GM12878 (cell line): ENCODE results near the gene MPEG1. TPM values are rescaled to one million over a fixed set of nuclear protein-coding genes. Genes with fewer than 3 reads are reported as not detected.

ENCODE experiments used
- ATAC-seq: fragments of 200-7000 bp; cut with Tn5 transposase; 3 replicates; pipeline ENCODE4 v1.9.1; 2020; ENCODE audit warnings: mild to moderate bottlenecking, moderate library complexity
- BruUV-seq: library from RNA; stranded (reverse); fragments of 400-500 nt; replicated peaks from 2 replicates; lab custom pipeline; 2021; lab: Mats Ljungman, UMichigan
- CTCF ChIA-PET: fragments of 300-600 bp; sonication (Branson Sonifier 250); formaldehyde crosslinking; extraction: SDS; loops from one replicate; lab custom pipeline; 2021; ENCODE audit warnings: inconsistent platforms; lab: Yijun Ruan, JAX
- POLR2A ChIA-PET: fragments of 350-600 bp; formaldehyde crosslinking; extraction: SDS; loops from one replicate; lab custom pipeline; 2021; ENCODE audit warnings: inconsistent platforms; lab: Charles Lee
- RAD21 ChIA-PET: fragments of 300-600 bp; sonication (Branson Sonifier 250); formaldehyde crosslinking; loops from one replicate; lab custom pipeline; 2023; ENCODE audit warnings: antibody characterized with exemption; ENCODE audit not compliant: unreplicated experiment; lab: Charles Lee
- SMC1A ChIA-PET: fragments of 300-600 bp; sonication (Branson Sonifier 250); formaldehyde crosslinking; loops from one replicate; lab custom pipeline; 2023; ENCODE audit not compliant: unreplicated experiment, uncharacterized antibody; lab: Charles Lee
- DNase-seq: peaks from one replicate; pipeline ENCODE4 v3.0.0-alpha.2; 2011; ENCODE audit warnings: low read depth, low spot score
- FAIRE-seq: peaks from 3 replicates; lab custom pipeline; 2011; peaks lifted over from hg19 to GRCh38; lab: Jason Lieb, UNC
- H2AFZ ChIP-seq: 2 replicates; pipeline ENCODE4 v1.6.0; 2011; ENCODE audit warnings: low read depth, low read length, control low read depth; ENCODE audit not compliant: control insufficient read depth
- H3K27ac ChIP-seq: 2 replicates; pipeline ENCODE4 v1.5.1; 2011; ENCODE audit warnings: control low read depth; ENCODE audit not compliant: control insufficient read depth, insufficient read depth
- H3K27me3 ChIP-seq, 2 experiments: replicated peaks in 1 of 2; 2 replicates each; pipeline versions ENCODE4 v1.6.0 to v1.6.1; 2011; ENCODE audit warnings: low read length in 1 of 2; ENCODE audit not compliant: control insufficient read depth in 2 of 2, insufficient read depth in 2 of 2
- H3K36me3 ChIP-seq, 2 experiments: 2 replicates each; pipeline ENCODE4 v1.5.1; 2011; ENCODE audit warnings: low read length in 1 of 2; ENCODE audit not compliant: control insufficient read depth in 2 of 2, insufficient read depth in 2 of 2
- H3K4me1 ChIP-seq: 2 replicates; pipeline ENCODE4 v1.6.1; 2011; ENCODE audit warnings: mild to moderate bottlenecking, low read length, moderate library complexity, mixed read lengths; ENCODE audit not compliant: control insufficient read depth, insufficient read depth
- H3K4me2 ChIP-seq: 2 replicates; pipeline ENCODE4 v1.6.0; 2011; ENCODE audit warnings: control low read depth; ENCODE audit not compliant: control insufficient read depth, insufficient read depth
- H3K4me3 ChIP-seq: fragments of 200-600 bp; sonication (generic); 2 replicates; pipeline ENCODE4 v1.5.1; 2016
- H3K79me2 ChIP-seq: 2 replicates; pipeline ENCODE4 v1.6.0; 2011; ENCODE audit warnings: low read length; ENCODE audit not compliant: control insufficient read depth, insufficient read depth
- H3K9ac ChIP-seq: 2 replicates; pipeline ENCODE4 v1.8.0; 2011; ENCODE audit warnings: low read length, control low read depth, mixed read lengths; ENCODE audit not compliant: control insufficient read depth, insufficient read depth
- H3K9me3 ChIP-seq: replicated peaks from 3 replicates; pipeline ENCODE4 v1.5.1; 2011; ENCODE audit warnings: mild to moderate bottlenecking, low read length; ENCODE audit not compliant: control insufficient read depth, insufficient read depth
- H4K20me1 ChIP-seq: 2 replicates; pipeline ENCODE4 v1.6.0; 2011; ENCODE audit not compliant: control insufficient read depth, insufficient read depth
- ASH2L ChIP-seq: fragments of 300-600, 200-600 bp; sonication (generic); IDR thresholded peaks from 2 replicates; pipeline ENCODE4 v1.6.1; 2017; ENCODE audit warnings: low read depth, mild to moderate bottlenecking, borderline replicate concordance
- BMI1 ChIP-seq: fragments of 450-650 bp; IDR thresholded peaks from 2 replicates; pipeline ENCODE4 v1.6.1; 2016; ENCODE audit warnings: mild to moderate bottlenecking, moderate library complexity, borderline replicate concordance
- ELK1 ChIP-seq: IDR thresholded peaks from 2 replicates; pipeline ENCODE4 v1.6.1; 2012; ENCODE audit warnings: low read depth, low read length, improper control_type of control experiment
- EP300 ChIP-seq, 2 experiments: fragments of 150-350 bp in 1 of 2; IDR thresholded peaks; 2 replicates each; pipeline ENCODE4 v1.6.1; 2011 to 2012; ENCODE audit warnings: low read depth in 2 of 2, low read length in 2 of 2, borderline replicate concordance in 1 of 2, improper control_type of control experiment in 1 of 2, inconsistent platforms in 1 of 2; ENCODE audit not compliant: control insufficient read depth in 1 of 2
- MEF2B ChIP-seq: fragments of 450-650 bp; IDR thresholded peaks from 2 replicates; pipeline ENCODE4 v1.6.1; 2018; ENCODE audit warnings: mild to moderate bottlenecking, moderate library complexity; ENCODE audit not compliant: partially characterized antibody, poor library complexity, severe bottlenecking
- SREBF2 ChIP-seq: IDR thresholded peaks from 2 replicates; pipeline ENCODE4 v1.6.1; 2012; ENCODE audit warnings: mild to moderate bottlenecking, low read length
- STAT3 ChIP-seq: IDR thresholded peaks from 2 replicates; pipeline ENCODE4 v1.6.1; 2011; ENCODE audit warnings: low read depth, low read length, improper control_type of control experiment
- ZNF207 ChIP-seq: fragments of 450-650 bp; IDR thresholded peaks from 2 replicates; pipeline ENCODE4 v1.6.1; 2014; ENCODE audit warnings: antibody characterized with exemption, mild to moderate bottlenecking, borderline replicate concordance
- ZNF687 ChIP-seq: fragments of 450-650 bp; IDR thresholded peaks from 2 replicates; pipeline ENCODE4 v1.6.1; 2017; ENCODE audit warnings: mild to moderate bottlenecking, moderate library complexity
- WGBS: methylation state at CpG from one replicate; pipeline ENCODE4 v1.1.6; 2016; ENCODE audit warnings: low lambda C conversion rate; ENCODE audit not compliant: insufficient replicate concordance, insufficient coverage; ENCODE audit errors: missing lambda C conversion rate; 5-methylcytosine and 5-hydroxymethylcytosine counted together
- in situ Hi-C: fragments of 300-500 bp; cut with MboI; formaldehyde crosslinking; loops from 9 replicates; pipeline ENCODE4 v1.14.3; 2018; ENCODE audit warnings: mixed read lengths
- intact Hi-C: fragments of 100-400 bp; cut with micrococcal nuclease; formaldehyde crosslinking; loops from one replicate; pipeline ENCODE4 v1.14.2; 2022; ENCODE audit not compliant: unreplicated experiment
- polyA plus RNA-seq, 11 experiments: library from polyadenylated mRNA; depleted of rRNA in 4 of 11; unstranded in 6 of 11; stranded (reverse) in 5 of 11; fragments of >200 nt; fragmentation: Nextera tagmentation in 4 of 11; fragmentation: Illumina TruSeq in 1 of 11; extraction: Ambion mirVana in 4 of 11; extraction: Trizol in 1 of 11; gene quantifications; 1 replicate in 1 of 11; 2 replicates in 10 of 11; pipeline versions ENCODE4 v1.2.1 to v1.2.3, GENCODE V29; 2011 to 2016; ENCODE audit warnings: inconsistent platforms in 2 of 11, missing spikeins in 2 of 11, low read depth in 1 of 11
- total RNA-seq, 4 experiments: library from RNA; depleted of rRNA in 3 of 4; stranded (reverse); fragments of >200 nt in 3 of 4; fragmentation: Illumina TruSeq in 1 of 4; extraction: Trizol in 1 of 4; gene quantifications; 2 replicates each; pipeline versions ENCODE4 v1.2.1 to v1.2.3, GENCODE V29; 2013 to 2021

MPEG1 gene
- total and polyA plus RNA-seq, 10 of the 15 experiments (the other 5 are each of a cell fraction or from before 2014, with no cell fraction given) = 1.3 to 15.6 (median 11.7) TPM; not detected in 1

GRCh38 chr11:59200423-59200746 is 12.3 kb downstream of the MPEG1 start (continued):
- TF ChIP-seq ZNF687 = peak; percentile 54

GRCh38 chr11:59199546-59200422 is 12.9 kb downstream of the MPEG1 start:
- Histone ChIP-seq H3K79me2 (no peaks in the 10 kb centered on the region; the same call in 1 of the 2 replicates), H3K4me2 (peak overlapping the region; percentile 51; the same call in 1 of the 2 replicates), H3K36me3 (peaks cover 15 to 28% of the 10 kb centered on the region in 2 experiments; a peak in 3 of 4 replicates), H3K27ac (peak overlapping the region; percentile 94), H2AFZ (peak overlapping the region; percentile 57), H3K9ac (peak overlapping the region; percentile 45), H3K27me3 (no peaks in the 10 kb centered on the region), H3K4me1 (peaks cover 35% of the 10 kb centered on the region), H3K4me3 (no peak overlapping the region), H3K9me3 (no peaks in the 10 kb centered on the region; the same call in 2 of the 3 replicates), H4K20me1 (no peaks in the 10 kb centered on the region)
- FAIRE-seq (peak; percentile 75), DNase-seq (peak; percentile 95), ATAC-seq (peak; percentile 83)
- in situ Hi-C loops = loop anchor here (25.0 kb wide), 1 partner anchor 1563 kb away; the partner anchor contains the start of gene MS4A15
- RAD21 ChIA-PET = interaction anchor here (0.7 to 10.8 kb wide), 13 partner anchors 10 to 59 kb away, joined by 3 to 183 read pairs (median 6); partner anchors contain the start of genes DTX4 and MPEG1
- BruUV-seq = TSS peak; percentile 79
- POLR2A ChIA-PET = interaction anchor here (0.6 to 2.7 kb wide), 11 partner anchors 10 to 1483 kb away, joined by 3 to 19 read pairs (median 6); partner anchors contain the start of genes DTX4 and MPEG1
- 6% methylated on average over 14 of the region's 14 CpGs for WGBS
- SMC1A ChIA-PET = interaction anchor here (0.6 to 8.5 kb wide), 16 partner anchors 8 to 186 kb away, joined by 3 to 155 read pairs (median 4); partner anchors contain the start of genes DTX4 and MPEG1
- intact Hi-C loops = loop anchor here (1.0 to 2.0 kb wide), 5 partner anchors 9 to 231 kb away; no protein-coding TSS in a partner anchor
- CTCF ChIA-PET = interaction anchor here (0.6 to 33.5 kb wide), 8 partner anchors 12 to 552 kb away, joined by 3 to 1180 read pairs (median 4); partner anchors contain the start of genes DTX4 and MPEG1
- peak; percentile 80; the same call in 1 of the 2 replicates for TF ChIP-seq BMI1
- TF ChIP-seq EP300 (IDR thresholded peaks at IDR 0.05; ENCODE audit: borderline replicate concordance in 1 of 2, control insufficient read depth in 1 of 2, low read depth in 2 of 2, low read length in 2 of 2) = peak; percentile 12 to 72; a peak in 1 of 4 replicates
- TF ChIP-seq ASH2L = no peak
- no peak for TF ChIP-seq SREBF2
- TF ChIP-seq ZNF207 = 0 out of 2 replicates have a peak, but pooled peaks have one; percentile 28
- 0 out of 2 replicates have a peak, but pooled peaks have one; percentile 52 for TF ChIP-seq ELK1
- TF ChIP-seq MEF2B = peak; percentile 100
- TF ChIP-seq STAT3 = no peak
